NCI-H1417 (cell line): ENCODE data around the gene NUP43.
"Not testable (repeated sequence)": the region's sequence is repeated elsewhere in the genome, so short reads cannot be mapped to it uniquely, and the experiment has no call there.

Experiments
- DNase-seq, 3 experiments: peaks; one replicate each; lab custom pipeline; 2025; lab: John Stamatoyannopoulos, UW

NUP43 gene, protein sequence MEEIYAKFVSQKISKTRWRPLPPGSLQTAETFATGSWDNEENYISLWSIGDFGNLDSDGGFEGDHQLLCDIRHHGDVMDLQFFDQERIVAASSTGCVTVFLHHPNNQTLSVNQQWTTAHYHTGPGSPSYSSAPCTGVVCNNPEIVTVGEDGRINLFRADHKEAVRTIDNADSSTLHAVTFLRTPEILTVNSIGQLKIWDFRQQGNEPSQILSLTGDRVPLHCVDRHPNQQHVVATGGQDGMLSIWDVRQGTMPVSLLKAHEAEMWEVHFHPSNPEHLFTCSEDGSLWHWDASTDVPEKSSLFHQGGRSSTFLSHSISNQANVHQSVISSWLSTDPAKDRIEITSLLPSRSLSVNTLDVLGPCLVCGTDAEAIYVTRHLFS

DNA sequence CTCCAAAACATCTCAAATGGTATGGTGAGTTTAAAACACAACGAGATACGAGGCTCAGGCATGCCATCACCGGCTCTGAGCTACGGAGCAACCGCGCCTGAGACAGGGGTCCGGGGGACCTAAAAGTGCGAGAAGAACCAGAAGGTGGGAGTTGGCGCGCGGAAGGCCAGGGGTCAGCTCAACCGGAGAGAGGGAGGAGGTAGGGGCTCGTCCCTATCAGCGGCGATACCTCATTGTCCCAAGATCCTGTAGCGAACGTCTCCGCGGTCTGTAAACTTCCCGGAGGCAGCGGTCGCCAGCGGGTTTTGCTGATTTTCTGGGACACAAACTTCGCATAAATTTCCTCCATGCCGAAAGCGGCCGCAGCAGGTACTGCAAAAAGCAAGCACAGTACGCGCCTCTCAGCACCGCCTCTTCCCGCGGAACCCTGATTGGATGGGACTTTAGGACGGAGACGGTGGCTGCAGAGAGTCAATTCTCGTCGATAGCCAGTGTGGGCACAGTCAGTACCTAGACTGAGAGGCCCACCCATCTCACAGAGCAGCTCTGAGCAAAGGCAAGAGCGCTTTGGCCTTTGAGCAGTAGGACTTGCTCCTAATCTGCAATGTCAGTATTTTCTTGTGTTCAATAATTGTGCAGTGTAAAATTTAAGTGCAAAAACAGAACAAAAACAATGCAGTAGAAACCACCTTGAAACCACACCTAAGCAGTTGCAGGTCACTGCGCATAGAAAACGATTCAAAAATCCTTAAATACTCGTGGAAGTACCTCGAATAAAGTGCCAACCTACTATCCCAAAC is at the start of gene NUP43:
Gene NUP43 (minus strand): TSS at position 383 of the 800 bp plus-strand sequence. CDS start 34 bp downstream, at position 349.
- peak; percentile 94 to 98 (median 95) for DNase-seq

DNA sequence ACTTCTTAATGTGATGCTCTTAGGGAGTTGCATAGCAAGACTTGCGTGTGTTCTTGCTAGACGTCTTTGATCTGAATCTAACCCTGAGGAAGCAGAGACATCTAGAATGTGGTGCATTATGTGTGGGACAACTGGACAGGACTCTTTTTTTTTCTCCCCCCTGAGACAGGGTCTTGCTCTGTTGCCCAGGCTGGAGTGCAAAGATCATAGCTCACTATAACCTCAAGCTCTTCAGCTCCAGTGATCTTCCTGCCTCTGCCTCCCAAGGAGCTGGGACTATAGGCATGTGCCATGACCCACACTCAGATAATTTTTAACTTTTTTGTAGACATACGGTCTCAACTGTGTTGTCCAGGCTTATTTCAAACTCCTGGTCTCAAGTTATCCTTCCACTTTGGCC is 37.2 kb upstream of the NUP43 start:
- DNase-seq, result no peak

DNA sequence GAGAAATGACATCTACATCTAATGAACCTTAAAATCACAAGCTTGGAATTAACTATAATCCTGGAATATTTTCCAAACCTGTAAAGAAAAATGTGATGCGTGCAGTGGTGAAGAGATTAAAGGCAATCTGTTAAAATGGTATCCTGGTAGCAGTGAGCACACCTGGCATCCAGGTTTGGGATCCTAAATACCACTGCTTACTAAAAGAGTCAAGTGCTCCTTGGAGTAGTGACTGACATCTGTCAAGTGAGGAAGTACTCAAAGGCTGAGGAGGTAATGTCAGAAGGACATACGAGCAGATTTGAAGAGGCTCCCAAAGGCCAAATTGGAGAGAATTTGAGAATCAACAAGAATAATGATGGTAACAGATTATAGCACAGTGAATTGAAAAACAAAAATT is 36.0 kb upstream of the NUP43 start:
- DNase-seq, result no peak

DNA sequence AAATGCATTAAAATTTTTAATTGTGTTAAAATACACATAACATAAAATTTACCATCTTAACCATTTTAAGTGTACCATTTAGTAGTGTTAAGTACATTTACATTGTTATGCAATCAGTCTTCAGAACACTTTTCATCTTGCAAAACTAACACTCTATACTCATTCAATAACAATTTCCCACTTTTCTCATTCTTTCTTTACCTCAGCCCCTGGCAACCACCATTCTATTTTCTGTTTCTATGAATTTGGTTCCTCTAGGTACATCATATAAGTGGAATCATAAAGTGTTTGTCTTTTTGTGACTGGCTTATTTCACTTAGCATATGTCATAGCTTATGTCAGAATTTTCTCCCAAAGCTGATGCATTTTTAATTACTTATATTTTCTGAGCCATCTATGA is 35.4 kb upstream of the NUP43 start:
- no peak for DNase-seq

DNA sequence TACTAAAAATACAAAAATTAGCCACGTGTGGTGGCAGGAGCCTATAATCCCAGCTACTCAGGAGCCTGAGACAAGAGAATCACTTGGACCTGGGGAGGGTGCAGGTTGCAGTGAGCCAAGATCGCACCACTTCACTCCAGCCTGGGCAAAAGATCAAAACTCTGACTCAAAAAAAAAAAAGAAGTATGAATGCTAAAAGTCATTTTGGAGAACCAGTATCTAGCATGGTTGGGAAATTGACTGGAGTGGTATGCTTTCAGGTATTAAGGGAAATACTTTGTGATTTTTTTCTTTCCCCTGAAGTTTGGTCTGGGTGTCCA is 33.3 kb upstream of the NUP43 start:
- no peak for DNase-seq

DNA sequence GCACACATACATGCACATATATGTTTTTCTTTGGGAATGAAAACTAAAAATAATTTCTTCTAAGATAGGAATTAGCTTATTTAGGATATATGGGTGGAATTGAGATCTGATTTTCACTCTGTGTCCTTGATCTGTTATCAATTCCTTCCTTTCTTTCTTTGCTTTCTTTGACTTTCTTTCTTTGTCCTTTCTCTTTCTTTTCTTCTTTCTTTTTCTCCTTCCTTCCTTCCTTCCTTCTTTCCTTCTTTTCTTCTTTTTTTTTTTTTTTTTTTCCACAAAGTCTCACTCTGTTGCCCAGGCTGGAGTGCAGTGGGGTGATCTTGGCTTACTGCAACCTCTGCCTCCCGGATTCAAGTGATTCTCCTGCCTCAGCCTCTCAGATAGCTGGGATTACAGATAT is 31.3 kb upstream of the NUP43 start:
- DNase-seq, result no peak

DNA sequence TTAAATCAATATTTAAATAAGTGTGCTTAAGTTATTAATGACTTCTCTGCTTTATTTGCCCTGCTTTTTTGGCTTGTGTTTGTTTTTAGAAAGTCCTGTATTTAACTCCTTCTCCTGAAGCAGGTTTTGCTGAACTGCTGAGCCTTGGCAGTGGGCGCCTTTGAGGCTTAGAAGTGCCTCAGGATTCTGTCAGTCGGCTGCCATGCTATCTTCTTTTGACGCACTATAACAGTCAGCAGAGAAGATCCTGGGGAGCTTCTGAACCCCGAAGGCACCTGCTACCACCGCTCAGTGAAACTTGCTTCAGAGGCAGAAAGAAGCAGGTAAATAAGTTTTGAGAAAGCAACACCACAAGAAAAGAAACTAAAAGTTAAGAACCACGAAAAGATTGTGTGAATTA is 25.6 kb upstream of the NUP43 start:
- DNase-seq, result no peak

DNA sequence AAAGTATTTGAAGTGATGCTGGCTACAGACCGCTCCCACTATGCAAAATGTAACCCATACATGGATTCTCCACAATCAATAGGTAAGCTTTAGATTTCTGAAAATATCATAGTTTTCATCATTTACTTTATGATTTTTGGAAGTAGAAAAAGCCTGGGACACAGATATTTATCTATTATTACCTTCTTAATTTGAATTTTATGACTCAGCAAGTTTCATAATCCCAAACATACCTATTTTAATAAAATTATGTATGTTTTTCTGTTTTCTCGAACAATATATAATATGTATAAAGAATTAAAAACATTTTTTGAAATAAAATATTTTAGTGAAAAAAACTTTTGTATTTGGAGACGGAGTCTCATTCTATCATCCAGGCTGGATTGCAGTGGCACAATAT is 24.9 kb upstream of the NUP43 start:
- no peak for DNase-seq

DNA sequence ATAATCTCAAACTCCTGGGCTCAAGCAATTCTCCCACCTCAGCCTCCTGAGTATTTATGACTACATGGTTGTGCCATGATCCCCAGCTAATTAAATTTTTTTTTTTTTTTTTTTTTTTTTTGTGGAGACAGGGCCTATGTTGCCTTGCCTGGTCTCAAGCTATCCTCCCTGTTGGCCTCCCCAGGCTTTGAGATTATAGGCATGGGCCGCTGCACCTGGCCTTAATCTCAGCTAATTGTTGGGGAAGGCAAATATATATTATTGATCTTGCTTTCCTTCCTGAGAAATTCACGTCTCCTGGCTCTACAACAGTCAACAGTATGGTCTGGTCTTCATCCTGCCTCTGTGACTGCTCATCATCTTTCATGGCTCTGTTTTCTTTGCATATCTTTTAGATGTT is 23.3 kb upstream of the NUP43 start:
- peak in 1 of 3 experiments; percentile 54 for DNase-seq

DNA sequence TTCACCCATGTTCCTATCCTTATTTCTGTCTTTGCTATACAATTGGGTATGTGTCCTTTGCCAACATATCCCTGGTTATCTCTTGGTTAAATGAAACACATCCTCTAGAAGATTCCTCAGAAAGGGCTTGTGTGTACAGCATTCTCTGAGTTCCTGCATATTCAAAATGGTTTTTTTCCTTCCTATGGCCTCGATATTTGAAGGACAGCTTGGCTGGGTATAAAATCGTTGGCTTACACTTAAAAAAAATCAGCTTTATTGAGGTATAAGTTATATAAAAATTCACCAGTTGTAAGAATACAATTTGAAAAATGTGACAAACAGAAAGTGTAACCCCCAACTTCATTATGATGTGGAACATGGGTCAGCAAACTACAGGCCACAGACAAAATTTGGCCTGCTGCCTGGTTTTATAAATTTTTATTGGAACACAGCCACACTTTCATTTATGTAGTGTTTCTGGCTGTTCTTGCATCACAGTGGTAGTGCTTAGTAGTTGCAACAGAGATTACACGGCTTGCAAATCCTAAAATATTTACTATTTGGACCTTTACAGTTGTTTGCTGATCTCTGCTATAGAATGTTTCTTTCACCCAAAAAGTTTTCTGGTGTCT is 19.9 kb upstream of the NUP43 start:
- DNase-seq, result no peak

DNA sequence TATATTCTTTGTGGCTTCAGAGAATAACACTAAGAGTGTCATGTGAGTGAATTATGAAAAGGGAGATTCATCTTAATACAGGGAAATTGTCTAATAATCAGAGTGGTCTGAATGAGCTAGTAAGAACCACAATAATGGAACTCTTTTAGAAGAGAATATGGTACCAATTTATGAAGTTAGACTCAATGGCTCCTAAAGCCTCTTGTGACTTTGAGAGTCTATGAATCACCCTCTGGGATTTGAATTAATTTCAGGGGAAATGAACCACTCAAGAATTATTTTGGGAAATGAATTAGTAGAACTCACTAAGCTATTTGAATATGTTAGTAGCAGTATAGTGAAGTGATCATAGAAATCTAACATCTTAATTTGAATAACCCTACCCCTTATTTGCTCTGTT is 17.5 kb upstream of the NUP43 start:
- DNase-seq, result no peak

DNA sequence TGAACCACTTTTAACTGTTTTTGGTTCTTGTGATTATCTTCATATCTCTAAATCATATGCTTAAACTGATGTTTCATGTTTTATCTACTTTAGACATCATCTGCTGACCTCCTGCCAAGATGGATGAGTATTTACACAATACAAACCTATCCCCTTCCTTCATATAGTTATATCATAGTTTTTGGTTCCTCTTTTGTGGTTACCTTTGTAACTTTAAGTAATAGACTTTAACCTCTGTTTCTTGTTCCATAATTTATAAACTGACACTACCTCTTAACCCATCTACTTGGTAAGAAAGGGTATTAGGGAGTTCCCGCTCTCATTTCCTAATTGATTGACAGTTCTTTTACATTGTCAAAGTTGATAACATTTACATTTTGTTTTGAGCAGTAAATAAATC is 15.1 kb upstream of the NUP43 start:
- no peak for DNase-seq

DNA sequence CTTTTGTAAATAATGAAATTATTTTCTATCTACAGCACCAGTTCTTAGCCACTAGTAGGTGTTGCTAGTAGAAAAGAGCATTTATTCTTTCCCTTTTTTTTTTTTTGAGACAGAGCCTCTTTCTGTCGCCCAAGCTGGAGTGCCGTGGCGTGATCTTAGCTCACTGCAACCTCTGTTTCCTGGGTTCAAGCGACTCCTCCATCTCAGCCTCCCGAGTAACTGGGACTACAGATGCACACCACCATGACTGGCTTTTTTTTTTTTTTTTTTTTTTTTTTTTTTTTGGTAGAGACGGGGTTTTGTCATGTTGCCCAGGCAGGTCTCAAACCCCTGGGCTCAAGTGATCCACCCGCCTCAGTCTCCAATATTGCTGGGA is 9.9 kb upstream of the NUP43 start:
- DNase-seq, result no peak

DNA sequence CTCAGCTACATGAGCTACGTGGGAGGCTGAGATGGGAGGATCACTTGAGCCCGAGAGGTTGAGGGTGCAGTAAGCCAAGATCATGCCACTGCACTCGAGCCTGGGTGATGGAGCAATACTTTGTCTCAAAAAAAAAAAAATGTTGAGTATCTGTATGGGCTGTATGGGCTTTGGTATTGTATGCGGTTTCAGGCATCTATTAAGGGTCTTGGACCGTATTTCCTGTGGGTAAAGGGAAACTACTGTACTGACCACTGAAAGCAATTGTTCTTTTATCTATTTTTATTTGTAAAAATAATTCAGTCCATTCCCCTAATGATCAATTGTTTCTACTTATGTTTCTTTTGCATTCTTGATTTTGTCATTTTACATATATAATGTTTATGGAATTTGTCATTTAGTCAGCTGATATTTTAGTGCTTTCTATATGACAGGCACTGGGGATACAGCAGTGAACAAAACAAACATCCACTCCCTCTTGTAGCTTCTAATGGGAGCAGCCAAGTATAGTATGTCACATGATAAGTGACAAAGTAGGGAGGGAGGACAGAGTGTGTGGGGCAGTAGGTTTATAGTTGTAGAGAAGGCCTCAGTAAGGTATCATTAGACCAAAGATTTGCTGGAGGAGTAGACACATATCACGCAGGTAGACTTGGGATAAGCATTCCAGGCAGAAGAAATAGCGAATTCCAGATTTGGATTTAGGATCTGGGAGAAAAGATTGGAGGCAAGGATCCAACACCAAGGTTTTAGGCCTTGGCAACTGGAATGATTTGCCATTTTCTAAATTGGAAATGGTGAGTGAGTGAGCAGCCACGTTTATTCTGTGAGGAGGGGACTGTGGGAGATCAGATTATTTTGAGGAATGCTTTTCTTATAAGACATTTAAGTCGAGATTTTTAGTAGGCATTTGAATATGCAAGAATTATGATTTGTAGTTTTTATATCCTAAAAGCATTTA is 9.3 kb upstream of the NUP43 start:
- DNase-seq, result peak in 1 of 3 experiments; percentile 30

DNA sequence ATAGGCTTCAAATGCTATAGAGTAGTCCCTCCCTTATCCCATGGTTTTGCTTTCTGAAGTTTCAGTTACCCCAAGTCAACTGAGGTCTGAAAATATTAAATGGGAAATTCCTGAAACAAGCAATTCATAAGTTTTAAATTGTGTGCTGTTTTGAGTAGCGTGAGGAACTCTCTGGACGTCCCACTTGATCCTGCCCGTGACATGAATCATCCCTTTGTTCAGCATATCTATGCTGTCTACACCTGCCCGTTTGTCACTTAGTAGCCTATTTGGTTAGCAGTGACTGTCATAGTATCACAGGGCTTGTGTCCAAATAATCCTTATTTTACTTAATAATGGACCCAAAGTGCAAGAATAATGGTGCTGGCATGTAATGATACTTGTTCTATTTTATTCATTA is 8.2 kb upstream of the NUP43 start:
- no peak for DNase-seq

DNA sequence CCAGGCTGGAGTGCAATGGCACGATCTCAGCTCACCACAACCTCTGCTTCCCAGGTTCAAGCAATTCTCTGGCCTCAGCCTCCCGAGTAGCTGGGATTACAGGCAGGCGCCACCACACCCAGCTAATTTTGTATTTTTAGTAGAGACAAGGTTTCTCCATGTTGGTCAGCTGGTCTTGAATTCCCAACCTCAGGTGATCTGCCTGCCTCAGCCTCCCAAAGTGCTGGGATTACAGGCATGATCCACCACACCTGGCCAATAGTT is 7.0 kb upstream of the NUP43 start:
- DNase-seq, result not testable (repeated sequence)

DNA sequence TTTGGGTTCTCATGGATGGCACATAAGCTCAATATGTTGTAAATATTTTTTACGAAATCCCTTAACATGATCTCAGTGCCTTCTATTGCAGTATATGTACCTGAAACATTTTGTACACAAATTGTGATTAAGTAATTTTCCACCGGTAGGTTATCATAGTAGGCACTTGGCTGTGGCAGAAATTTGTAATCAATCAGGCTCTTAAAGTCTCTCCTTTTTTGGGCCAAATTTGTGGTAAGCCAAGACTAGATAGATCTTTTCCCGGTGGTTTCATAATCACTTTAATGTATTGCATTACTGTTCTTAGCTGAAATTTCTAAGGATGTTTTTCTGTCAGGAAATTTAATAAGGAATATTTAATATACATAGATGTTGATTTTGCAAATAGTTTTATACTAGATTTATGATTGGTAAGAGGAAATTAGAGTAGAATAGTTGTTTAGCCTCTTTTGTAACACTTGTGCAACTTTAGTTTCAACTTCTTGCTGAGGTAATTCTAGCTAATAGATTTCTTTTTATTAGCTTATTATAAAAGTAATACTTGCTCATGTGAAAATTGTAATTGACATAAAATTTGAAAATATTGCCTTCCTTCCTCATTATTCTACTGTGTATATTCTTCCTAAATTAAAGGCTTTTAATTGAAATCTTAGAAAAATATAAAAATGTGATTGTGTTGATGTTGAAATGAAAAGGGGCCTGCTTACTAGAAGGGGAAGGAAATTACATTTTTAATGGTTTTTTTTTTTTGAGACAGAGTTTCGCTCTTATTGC is 6.5 kb upstream of the NUP43 start:
- DNase-seq, result no peak

DNA sequence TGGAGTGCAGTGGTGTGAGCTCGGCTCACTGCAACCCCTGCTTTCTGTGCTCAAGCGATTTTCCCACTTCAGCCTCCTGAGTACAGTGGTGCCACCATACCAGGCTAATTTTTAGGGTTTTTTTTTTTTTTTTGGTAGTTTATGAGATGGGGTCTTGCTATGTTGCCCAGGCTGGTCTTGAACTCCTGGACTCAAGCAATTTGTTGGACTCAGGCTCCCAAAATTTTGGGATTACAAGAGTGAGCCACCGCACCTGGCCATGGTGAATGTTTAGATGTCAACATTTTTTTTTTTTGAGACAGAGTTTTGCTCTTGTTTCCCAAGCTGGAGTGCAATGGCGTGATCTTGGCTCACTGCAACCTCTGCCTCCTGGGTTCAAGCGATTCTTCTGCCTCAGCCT is 5.6 kb upstream of the NUP43 start:
- not testable (repeated sequence) for DNase-seq

DNA sequence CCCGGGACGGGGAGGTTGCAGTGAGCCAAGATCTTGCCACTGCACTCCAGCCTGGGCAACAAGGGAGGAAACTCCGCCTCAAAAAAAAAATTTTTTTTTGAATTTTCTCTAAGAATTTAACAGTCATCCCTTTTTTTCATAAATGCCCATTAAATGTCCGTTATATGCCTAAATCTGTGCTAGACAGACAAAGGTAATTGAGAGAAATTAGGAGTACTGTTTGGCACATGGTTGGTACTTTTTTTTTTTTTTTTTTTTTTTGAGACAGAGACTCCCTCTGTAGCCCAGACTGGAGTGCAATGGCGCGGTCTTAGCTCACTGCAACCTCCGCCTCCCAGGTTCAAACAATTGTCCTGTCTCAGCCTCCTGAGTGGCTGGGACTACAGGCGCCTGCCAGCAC is 4.9 kb upstream of the NUP43 start:
- no peak for DNase-seq

DNA sequence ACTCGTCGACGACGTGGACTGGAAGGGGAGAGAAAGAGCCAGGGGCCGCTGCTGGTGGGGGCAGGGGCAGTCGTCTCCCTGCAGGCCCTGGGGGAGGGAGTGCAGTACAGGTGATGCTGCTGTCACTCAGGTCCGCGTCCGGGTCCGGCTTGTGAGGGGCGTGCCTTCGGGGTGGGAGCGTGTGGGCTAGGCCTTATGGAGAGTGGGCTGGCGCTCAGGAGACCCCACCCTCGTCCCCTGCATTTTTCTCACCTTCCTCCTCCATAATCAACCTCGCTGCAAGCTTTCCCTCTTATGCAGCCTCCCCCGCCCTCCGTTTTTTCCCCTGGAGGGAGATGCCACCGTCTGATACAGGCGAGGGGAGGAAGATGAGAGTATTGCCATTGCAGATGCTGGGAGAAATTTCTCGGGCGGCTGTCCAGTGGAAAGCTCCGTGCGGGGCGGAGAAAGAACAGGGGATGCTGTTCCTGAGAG is 3.8 kb upstream of the NUP43 start:
- DNase-seq, result peak; percentile 56 to 86 (median 86)

DNA sequence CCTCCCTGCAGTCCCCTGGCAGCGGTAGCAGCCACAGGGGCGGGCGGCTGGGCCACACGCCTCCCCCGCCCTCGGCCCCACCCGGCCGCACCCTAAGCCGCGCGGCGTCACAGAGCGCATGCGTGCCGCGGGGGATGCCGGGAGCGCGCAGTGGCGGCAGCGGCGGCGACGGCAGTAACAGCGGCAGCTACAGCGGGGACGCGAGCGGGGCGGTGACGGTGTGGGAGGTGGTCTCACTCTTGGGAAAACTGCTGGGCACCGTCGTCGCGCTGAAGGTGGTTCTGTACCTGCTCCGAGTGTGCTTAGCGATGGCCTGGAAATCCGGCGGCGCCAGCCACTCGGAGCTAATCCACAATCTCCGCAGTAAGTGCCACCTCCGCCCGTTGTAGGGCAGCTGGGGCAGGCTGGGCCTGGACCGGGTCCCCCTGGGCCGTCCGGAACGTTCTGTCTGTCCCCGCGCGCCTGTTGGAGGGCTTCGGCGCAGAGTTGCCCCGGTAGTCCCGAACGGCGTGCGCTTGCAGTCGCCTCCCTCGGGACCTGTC is 3.3 kb upstream of the NUP43 start, which contains the start of gene PCMT1:
Gene PCMT1 (plus strand): TSS at position 148 of the 542 bp plus-strand sequence. CDS start 161 bp downstream, at position 309.
- peak; percentile 94 to 97 (median 96) for DNase-seq
